Osteocyte (in vitro differentiated cells): ENCODE results near the gene IFT27. TPM values are rescaled to one million over a fixed set of nuclear protein-coding genes. Genes with fewer than 3 reads are reported as not detected.
"Not testable (repeated sequence)": the region's sequence is repeated elsewhere in the genome, so short reads cannot be mapped to it uniquely, and the experiment has no call there.

ENCODE experiments used
- DNase-seq: peaks from one replicate; pipeline ENCODE4 v3.0.0; 2021; ENCODE audit warnings: mixed read lengths; ENCODE audit not compliant: unreplicated experiment; ENCODE audit errors: extremely low spot score
- H3K27ac Mint-ChIP-seq: one replicate; pipeline ENCODE4 v1.8.0; 2021; ENCODE audit warnings: mild to moderate bottlenecking, mixed read lengths; ENCODE audit not compliant: unreplicated experiment
- H3K27me3 Mint-ChIP-seq: one replicate; pipeline ENCODE4 v1.8.0; 2021; ENCODE audit warnings: mixed read lengths; ENCODE audit not compliant: unreplicated experiment
- H3K36me3 Mint-ChIP-seq: one replicate; pipeline ENCODE4 v1.8.0; 2021; ENCODE audit warnings: mixed read lengths; ENCODE audit not compliant: unreplicated experiment
- H3K4me1 Mint-ChIP-seq: one replicate; pipeline ENCODE4 v1.8.0; 2021; ENCODE audit warnings: mixed read lengths; ENCODE audit not compliant: unreplicated experiment
- H3K4me3 Mint-ChIP-seq: one replicate; pipeline ENCODE4 v1.8.0; 2021; ENCODE audit warnings: mild to moderate bottlenecking, moderate library complexity, mixed read lengths; ENCODE audit not compliant: unreplicated experiment
- H3K9me3 Mint-ChIP-seq: one replicate; pipeline ENCODE4 v1.8.0; 2021; ENCODE audit warnings: mixed read lengths; ENCODE audit not compliant: unreplicated experiment
- total RNA-seq: library from RNA; stranded (reverse); gene quantifications from 2 replicates; pipeline ENCODE4 v1.2.1, GENCODE V29; 2021
- TF ChIP-seq, protein P1 (sequence below): fragments of 200-600 bp; sonication (generic); IDR thresholded peaks from 2 replicates; pipeline ENCODE4 v1.5.0; 2021; ENCODE audit warnings: antibody characterized with exemption, mild to moderate bottlenecking, moderate library complexity

IFT27 gene
- total RNA-seq, 1 donor from 2014 or later: 36.9 TPM

DNA sequence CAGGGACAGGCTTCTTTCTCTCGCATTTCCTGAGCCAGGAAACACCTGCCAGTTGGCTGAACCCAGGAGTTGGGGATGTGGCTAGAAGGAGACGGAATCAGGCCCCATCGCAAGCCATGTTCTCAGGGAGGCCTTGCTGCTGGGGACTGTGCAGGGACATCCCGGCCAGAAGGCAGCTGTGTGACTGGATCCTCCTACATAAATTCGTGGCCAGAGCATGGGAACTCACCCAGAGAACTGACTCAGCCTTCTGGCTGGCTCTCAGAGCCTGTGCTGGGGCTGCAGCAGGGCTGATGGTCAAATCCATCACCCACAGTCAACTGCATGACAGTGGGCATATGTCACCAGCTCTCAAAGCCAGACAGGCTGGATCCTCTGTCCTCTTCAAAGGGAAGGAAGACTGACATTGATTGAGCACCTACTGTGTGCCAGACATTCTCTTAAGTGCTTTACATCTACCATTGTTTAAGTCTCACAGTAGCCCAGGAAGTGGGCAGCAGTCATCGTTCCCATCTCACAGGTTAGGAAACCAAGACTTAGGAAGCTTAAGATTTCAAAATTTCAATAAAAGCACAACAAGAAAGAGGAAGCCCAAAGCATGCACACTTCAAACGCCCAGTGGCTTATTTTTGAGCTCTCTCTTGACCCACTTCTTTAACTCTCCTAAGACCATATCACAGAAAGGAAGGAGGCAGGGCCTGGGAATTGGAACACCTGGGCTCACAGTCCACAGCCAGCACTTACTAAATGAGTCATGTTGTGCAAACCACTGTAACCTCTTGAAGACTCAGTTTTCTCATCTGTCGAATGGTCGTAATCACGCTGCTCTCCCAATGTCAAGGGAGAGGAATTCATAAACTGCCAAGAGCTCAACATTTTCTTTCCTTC lies 41.5 kb downstream of the IFT27 start:
- H3K4me1 Mint-ChIP-seq: no peaks in the 10 kb centered on the region
- no peaks in the 10 kb centered on the region for H3K36me3 Mint-ChIP-seq
- H3K9me3 Mint-ChIP-seq: peaks cover 5% of the 10 kb centered on the region
- DNase-seq: peak; percentile 65
- H3K27me3 Mint-ChIP-seq: peaks cover 44% of the 10 kb centered on the region
- no peak overlapping the region for H3K27ac Mint-ChIP-seq
- H3K4me3 Mint-ChIP-seq: no peak overlapping the region
- TF ChIP-seq, protein P1, sequence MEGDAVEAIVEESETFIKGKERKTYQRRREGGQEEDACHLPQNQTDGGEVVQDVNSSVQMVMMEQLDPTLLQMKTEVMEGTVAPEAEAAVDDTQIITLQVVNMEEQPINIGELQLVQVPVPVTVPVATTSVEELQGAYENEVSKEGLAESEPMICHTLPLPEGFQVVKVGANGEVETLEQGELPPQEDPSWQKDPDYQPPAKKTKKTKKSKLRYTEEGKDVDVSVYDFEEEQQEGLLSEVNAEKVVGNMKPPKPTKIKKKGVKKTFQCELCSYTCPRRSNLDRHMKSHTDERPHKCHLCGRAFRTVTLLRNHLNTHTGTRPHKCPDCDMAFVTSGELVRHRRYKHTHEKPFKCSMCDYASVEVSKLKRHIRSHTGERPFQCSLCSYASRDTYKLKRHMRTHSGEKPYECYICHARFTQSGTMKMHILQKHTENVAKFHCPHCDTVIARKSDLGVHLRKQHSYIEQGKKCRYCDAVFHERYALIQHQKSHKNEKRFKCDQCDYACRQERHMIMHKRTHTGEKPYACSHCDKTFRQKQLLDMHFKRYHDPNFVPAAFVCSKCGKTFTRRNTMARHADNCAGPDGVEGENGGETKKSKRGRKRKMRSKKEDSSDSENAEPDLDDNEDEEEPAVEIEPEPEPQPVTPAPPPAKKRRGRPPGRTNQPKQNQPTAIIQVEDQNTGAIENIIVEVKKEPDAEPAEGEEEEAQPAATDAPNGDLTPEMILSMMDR: no peak

DNA sequence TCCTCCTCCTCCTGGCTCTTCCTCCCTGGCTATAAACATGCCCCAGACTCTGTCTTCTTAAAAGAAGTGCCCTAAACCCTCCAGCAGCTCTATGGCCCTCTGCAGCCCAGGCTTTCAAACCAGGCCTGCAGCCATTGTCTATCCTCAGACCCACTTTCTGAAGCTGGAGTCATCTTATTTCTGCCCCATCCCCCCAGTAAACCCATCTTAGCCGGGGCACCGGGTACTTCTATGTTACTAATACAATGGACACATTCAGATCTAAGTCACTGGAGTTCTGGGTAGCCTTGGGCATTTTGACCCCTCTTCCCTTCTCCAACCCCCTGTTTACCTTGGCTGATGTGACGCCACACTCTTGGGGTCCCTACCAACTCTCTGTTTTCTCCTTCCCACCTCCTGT lies 42.6 kb downstream of the IFT27 start:
- Mint-ChIP-seq H3K27ac (no peak overlapping the region), H3K27me3 (peaks cover 49% of the 10 kb centered on the region), H3K9me3 (no peaks in the 10 kb centered on the region), H3K4me3 (no peak overlapping the region), H3K4me1 (no peaks in the 10 kb centered on the region), H3K36me3 (no peaks in the 10 kb centered on the region)
- DNase-seq: peak; percentile 62
- TF ChIP-seq, protein P1: no peak

DNA sequence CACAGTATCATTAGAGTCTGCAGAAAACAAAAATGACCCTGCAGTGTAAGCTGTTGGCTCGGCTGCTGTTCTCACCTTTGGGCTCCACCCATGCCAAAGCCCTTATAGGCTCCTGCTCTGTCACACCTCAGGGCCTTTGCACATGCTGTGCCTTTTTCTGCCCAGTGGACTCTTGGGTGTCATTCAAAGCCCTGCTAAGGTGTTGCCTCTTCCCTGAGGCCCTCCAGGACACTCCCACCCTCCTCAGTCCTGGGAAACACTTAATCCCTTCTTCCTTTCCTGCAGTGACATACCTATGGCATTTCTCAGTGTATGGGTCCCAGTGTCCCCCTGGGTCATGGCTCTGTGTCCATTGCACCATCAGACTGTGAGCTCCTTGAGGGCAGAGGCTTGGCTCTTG lies 43.3 kb downstream of the IFT27 start:
- Mint-ChIP-seq H3K9me3 (no peaks in the 10 kb centered on the region), H3K27me3 (peaks cover 55% of the 10 kb centered on the region), H3K4me3 (no peak overlapping the region), H3K27ac (no peak overlapping the region), H3K4me1 (no peaks in the 10 kb centered on the region), H3K36me3 (no peaks in the 10 kb centered on the region)
- peak; percentile 44 for DNase-seq
- TF ChIP-seq, protein P1: no peak

DNA sequence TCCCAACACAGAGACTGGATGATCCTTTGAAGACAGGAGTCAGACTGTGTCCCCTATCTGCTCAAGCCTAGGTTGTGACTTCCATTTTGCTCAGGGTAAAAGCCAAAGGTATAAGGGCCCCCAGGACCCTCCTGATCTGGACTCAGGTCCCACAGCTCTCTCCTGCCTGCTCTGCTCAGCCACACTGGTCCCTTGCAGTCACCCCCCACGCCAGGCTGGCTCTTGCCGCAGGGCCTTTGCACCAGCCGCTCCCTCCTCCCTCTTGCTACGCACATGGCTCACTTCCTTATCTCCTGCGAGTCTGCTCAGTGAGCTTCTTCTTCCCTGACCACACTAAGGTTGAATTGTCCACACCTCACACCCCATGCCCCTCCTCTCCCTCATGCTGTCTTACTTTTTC lies 44.0 kb downstream of the IFT27 start:
- TF ChIP-seq, protein P1: no peak
- H3K4me1 Mint-ChIP-seq: no peaks in the 10 kb centered on the region
- no peak overlapping the region for H3K4me3 Mint-ChIP-seq
- DNase-seq: peak; percentile 67
- H3K27me3 Mint-ChIP-seq: peaks cover 55% of the 10 kb centered on the region
- H3K36me3 Mint-ChIP-seq: no peaks in the 10 kb centered on the region
- H3K9me3 Mint-ChIP-seq: no peaks in the 10 kb centered on the region
- no peak overlapping the region for H3K27ac Mint-ChIP-seq

DNA sequence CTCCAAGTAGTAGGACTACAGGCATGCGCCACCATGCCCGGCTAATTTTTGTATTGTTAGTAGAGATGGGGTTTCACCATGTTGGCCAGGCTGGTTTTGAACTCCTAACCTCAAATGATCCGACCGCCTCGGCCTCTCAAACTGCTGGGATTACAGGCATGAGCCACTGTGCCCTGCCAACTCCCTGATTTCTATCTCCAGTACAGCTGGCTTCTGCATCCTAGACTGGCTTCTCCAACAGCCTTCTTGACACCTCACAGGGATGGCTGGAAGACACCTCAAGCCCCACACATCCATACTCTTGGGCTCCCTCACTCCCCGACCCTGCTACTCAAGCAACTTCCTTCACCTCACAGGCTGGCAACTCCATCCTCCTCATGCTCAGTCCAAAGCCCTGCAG lies 44.6 kb downstream of the IFT27 start:
- H3K4me1 Mint-ChIP-seq, H3K36me3 Mint-ChIP-seq, H3K9me3 Mint-ChIP-seq, H3K4me3 Mint-ChIP-seq, H3K27ac Mint-ChIP-seq: not testable (repeated sequence)
- DNase-seq: peak; percentile 57
- H3K27me3 Mint-ChIP-seq: peaks cover 54% of the 10 kb centered on the region
